DMS114 treated with DMSO at 0.1 percent for 48 hours (cell line): ENCODE measurements around the gene MTUS2.

Experiments
- DNase-seq: peaks from one replicate; lab custom pipeline; 2025; ENCODE audit not compliant: unreplicated experiment; lab: John Stamatoyannopoulos, UW

MTUS2 gene

GRCh38 chr13:29021717-29022116, 201.6 kb downstream of the MTUS2 start:
- no peak for DNase-seq

GRCh38 chr13:29022410-29022809, 202.3 kb downstream of the MTUS2 start:
- no peak for DNase-seq

- DNase-seq = no peak
These were observed 202.8 kb downstream of the MTUS2 start for GRCh38 chr13:29022968-29023367.

- DNase-seq = no peak
These were observed 204.6 kb downstream of the MTUS2 start for GRCh38 chr13:29024783-29025182.

GRCh38 chr13:29028868-29029267, 208.7 kb downstream of the MTUS2 start:
- DNase-seq = no peak

- DNase-seq = no peak
These were observed 218.6 kb downstream of the MTUS2 start for GRCh38 chr13:29038700-29039099.

- no peak for DNase-seq
These were observed 219.1 kb downstream of the MTUS2 start for GRCh38 chr13:29039212-29039611.

GRCh38 chr13:29046588-29046987, 226.4 kb downstream of the MTUS2 start:
- DNase-seq = no peak

- DNase-seq = no peak
These were observed 229.4 kb downstream of the MTUS2 start for GRCh38 chr13:29049524-29049923.

GRCh38 chr13:29050719-29051118, 230.6 kb downstream of the MTUS2 start:
- DNase-seq = no peak

- no peak for DNase-seq
These were observed 239.7 kb downstream of the MTUS2 start for GRCh38 chr13:29059800-29060199.

- DNase-seq = no peak
These were observed 245.0 kb downstream of the MTUS2 start for GRCh38 chr13:29065142-29065541.

GRCh38 chr13:29067306-29067945, 247.3 kb downstream of the MTUS2 start:
- no peak for DNase-seq

- DNase-seq = no peak
These were observed 253.6 kb downstream of the MTUS2 start for GRCh38 chr13:29073755-29074154.

- no peak for DNase-seq
These were observed 257.1 kb downstream of the MTUS2 start for GRCh38 chr13:29077051-29077813.

- DNase-seq = no peak
These were observed 260.9 kb downstream of the MTUS2 start for GRCh38 chr13:29081036-29081435.

- DNase-seq = no peak
These were observed 261.7 kb downstream of the MTUS2 start for GRCh38 chr13:29081697-29082440.

GRCh38 chr13:29099781-29100406, 279.8 kb downstream of the MTUS2 start:
- DNase-seq = no peak

- no peak for DNase-seq
These were observed 280.6 kb downstream of the MTUS2 start for GRCh38 chr13:29100758-29101157.

- DNase-seq = no peak
These were observed 281.3 kb downstream of the MTUS2 start for GRCh38 chr13:29101409-29101808.

- DNase-seq = no peak
These were observed 281.8 kb downstream of the MTUS2 start for GRCh38 chr13:29101905-29102304.
